ENCODE measurements around the gene ANKS3. TPM values are rescaled to one million over a fixed set of nuclear protein-coding genes. Genes with fewer than 3 reads are reported as not detected.

Gene ANKS3
- total RNA-seq, 1 experiment from 2014 or later, result 22.6 TPM

- Histone ChIP-seq H4K20me1 (ENCODE audit: low read length) (no peaks in the 10 kb centered on the region), H3K9ac (ENCODE audit: low read length) (no peak overlapping the region), H3K36me3 (ENCODE audit: low read depth, low read length) (peaks cover 3% of the 10 kb centered on the region), H3K27ac (ENCODE audit: low read length) (no peak overlapping the region), H3K4me2 (ENCODE audit: low read length) (no peak overlapping the region), H3K79me2 (ENCODE audit: low read length) (no peaks in the 10 kb centered on the region), H3K4me1 (ENCODE audit: insufficient read depth, low read length) (no peaks in the 10 kb centered on the region), H3K27me3 (ENCODE audit: low read length) (no peaks in the 10 kb centered on the region), H3K9me2 (replicated peaks; ENCODE audit: low read length) (no peaks in the 10 kb centered on the region), H3K9me3 (ENCODE audit: low read length) (no peaks in the 10 kb centered on the region), H2AFZ (ENCODE audit: low read length) (no peak overlapping the region), H3F3A (ENCODE audit: low read length, unreplicated experiment) (no peaks in the 10 kb centered on the region), H3K4me3 (ENCODE audit: low read length) (no peak overlapping the region)
- no TSS peak for BruUV-seq (replicated peaks)
- POLR2A ChIA-PET (ENCODE audit: unreplicated experiment), result no interaction called here
- ATAC-seq (no peak), DNase-seq (no peak)
- CTCF ChIA-PET, result no interaction called here
- intact Hi-C loops (cut with micrococcal nuclease), result no loop called here
- no peak for TF ChIP-seq CTCF (conservative IDR thresholded peaks at IDR 0.05; ENCODE audit: low read depth, low read length)
- TF ChIP-seq EZH2 (IDR thresholded peaks at IDR 0.05; ENCODE audit: low read length, unreplicated experiment), result no peak
- TF ChIP-seq EZH2phosphoT487 (IDR thresholded peaks at IDR 0.05; ENCODE audit: borderline replicate concordance, low read length), result no peak
These were observed 60.6 kb downstream of the ANKS3 start for GRCh38 chr16:4673387-4674046.

- POLR2A ChIA-PET (ENCODE audit: unreplicated experiment), result no interaction called here
- H3K9me3 ChIP-seq (ENCODE audit: low read length), result no peaks in the 10 kb centered on the region
- H3K27me3 ChIP-seq (ENCODE audit: low read length), result no peaks in the 10 kb centered on the region
- TF ChIP-seq CTCF (conservative IDR thresholded peaks at IDR 0.05; ENCODE audit: low read depth, low read length) (no peak), EZH2phosphoT487 (IDR thresholded peaks at IDR 0.05; ENCODE audit: borderline replicate concordance, low read length) (no peak), EZH2 (IDR thresholded peaks at IDR 0.05; ENCODE audit: low read length, unreplicated experiment) (no peak)
- H3K36me3 ChIP-seq (ENCODE audit: low read depth, low read length), result peaks cover 7% of the 10 kb centered on the region
- H4K20me1 ChIP-seq (ENCODE audit: low read length), result no peaks in the 10 kb centered on the region
- no peaks in the 10 kb centered on the region; the same call in 1 of the 2 replicates for H3K4me1 ChIP-seq (ENCODE audit: insufficient read depth, low read length)
- CTCF ChIA-PET, result no interaction called here
- H3K9me2 ChIP-seq (replicated peaks; ENCODE audit: low read length), result no peaks in the 10 kb centered on the region
- DNase-seq (no peak), ATAC-seq (no peak)
- no peaks in the 10 kb centered on the region for H3K79me2 ChIP-seq (ENCODE audit: low read length)
- H2AFZ ChIP-seq (ENCODE audit: low read length), result no peak overlapping the region
- no peak overlapping the region for H3K4me3 ChIP-seq (ENCODE audit: low read length)
- no peak overlapping the region for H3K9ac ChIP-seq (ENCODE audit: low read length)
- no peak overlapping the region for H3K4me2 ChIP-seq (ENCODE audit: low read length)
- BruUV-seq (replicated peaks), result TSS peak; percentile 28
- H3K27ac ChIP-seq (ENCODE audit: low read length), result no peak overlapping the region
- intact Hi-C loops (cut with micrococcal nuclease), result no loop called here
- H3F3A ChIP-seq (ENCODE audit: low read length, unreplicated experiment), result no peaks in the 10 kb centered on the region
These were observed 65.6 kb downstream of the ANKS3 start for GRCh38 chr16:4668313-4668960.

All from PC-3 (cell line).